ENCODE measurements around the gene PNCK. TPM values are rescaled to one million over a fixed set of nuclear protein-coding genes. Genes with fewer than 3 reads are reported as not detected.
"Not testable (repeated sequence)": the region's sequence is repeated elsewhere in the genome, so short reads cannot be mapped to it uniquely, and the experiment has no call there.

Gene PNCK
- total RNA-seq, 2 donors from 2014 or later, result 1.9 to 11.1 TPM

DNA sequence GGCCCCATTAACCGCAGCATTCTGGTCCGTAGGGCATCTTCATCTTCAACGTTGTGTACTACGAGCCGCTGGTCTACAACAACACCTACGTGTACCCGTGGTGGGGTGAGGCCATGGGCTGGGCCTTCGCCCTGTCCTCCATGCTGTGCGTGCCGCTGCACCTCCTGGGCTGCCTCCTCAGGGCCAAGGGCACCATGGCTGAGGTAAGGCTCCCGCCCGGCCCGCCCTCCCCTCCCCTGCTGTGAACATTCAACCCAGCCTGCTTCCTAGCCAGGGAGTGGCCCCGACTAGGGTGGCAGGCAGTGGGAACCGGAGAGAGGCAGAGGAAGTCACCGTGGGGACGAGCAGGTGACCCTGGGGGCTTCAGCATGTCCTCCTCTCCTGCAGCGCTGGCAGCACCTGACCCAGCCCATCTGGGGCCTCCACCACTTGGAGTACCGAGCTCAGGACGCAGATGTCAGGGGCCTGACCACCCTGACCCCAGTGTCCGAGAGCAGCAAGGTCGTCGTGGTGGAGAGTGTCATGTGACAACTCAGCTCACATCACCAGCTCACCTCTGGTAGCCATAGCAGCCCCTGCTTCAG lies 21.2 kb upstream of the PNCK start:
- H3K27ac ChIP-seq, result no peak overlapping the region
- H3K36me3 ChIP-seq, result no peaks in the 10 kb centered on the region

DNA sequence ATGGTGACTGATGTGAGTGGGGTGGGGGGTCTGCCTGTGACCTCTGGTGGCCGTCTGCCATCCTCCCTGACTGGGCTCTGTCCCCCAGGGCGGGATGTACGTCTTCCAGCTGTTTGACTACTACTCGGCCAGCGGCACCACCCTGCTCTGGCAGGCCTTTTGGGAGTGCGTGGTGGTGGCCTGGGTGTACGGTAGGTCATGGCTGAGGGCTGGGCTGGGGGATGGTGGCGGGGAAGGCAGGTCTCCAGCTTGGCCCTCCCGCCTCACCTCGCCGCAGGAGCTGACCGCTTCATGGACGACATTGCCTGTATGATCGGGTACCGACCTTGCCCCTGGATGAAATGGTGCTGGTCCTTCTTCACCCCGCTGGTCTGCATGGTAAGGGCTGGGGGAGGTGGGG lies 20.6 kb upstream of the PNCK start:
- H3K27me3 ChIP-seq; DNase-seq; H3K36me3 ChIP-seq; intact Hi-C loops (cut with DNase I); H3K4me3 ChIP-seq; H3K4me1 ChIP-seq; H3K9me3 ChIP-seq; H3K9ac ChIP-seq (ENCODE audit: low read depth in 2 of 2, low read length in 2 of 2); H3K27ac ChIP-seq: not testable (repeated sequence)

More for the DNA sequence above, 21.2 kb upstream of the PNCK start:
- intact Hi-C loops (cut with DNase I), result no loop called here
- Histone ChIP-seq H3K27me3 (no peaks in the 10 kb centered on the region), H3K9me3 (no peaks in the 10 kb centered on the region), H3K4me1 (no peaks in the 10 kb centered on the region), H3K4me3 (no peak overlapping the region), H3K9ac (ENCODE audit: low read depth in 2 of 2, low read length in 2 of 2) (no peak overlapping the region)
- TF ChIP-seq, protein P1, sequence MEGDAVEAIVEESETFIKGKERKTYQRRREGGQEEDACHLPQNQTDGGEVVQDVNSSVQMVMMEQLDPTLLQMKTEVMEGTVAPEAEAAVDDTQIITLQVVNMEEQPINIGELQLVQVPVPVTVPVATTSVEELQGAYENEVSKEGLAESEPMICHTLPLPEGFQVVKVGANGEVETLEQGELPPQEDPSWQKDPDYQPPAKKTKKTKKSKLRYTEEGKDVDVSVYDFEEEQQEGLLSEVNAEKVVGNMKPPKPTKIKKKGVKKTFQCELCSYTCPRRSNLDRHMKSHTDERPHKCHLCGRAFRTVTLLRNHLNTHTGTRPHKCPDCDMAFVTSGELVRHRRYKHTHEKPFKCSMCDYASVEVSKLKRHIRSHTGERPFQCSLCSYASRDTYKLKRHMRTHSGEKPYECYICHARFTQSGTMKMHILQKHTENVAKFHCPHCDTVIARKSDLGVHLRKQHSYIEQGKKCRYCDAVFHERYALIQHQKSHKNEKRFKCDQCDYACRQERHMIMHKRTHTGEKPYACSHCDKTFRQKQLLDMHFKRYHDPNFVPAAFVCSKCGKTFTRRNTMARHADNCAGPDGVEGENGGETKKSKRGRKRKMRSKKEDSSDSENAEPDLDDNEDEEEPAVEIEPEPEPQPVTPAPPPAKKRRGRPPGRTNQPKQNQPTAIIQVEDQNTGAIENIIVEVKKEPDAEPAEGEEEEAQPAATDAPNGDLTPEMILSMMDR (IDR thresholded peaks at IDR 0.05), result no peak
- DNase-seq, result no peak

DNA sequence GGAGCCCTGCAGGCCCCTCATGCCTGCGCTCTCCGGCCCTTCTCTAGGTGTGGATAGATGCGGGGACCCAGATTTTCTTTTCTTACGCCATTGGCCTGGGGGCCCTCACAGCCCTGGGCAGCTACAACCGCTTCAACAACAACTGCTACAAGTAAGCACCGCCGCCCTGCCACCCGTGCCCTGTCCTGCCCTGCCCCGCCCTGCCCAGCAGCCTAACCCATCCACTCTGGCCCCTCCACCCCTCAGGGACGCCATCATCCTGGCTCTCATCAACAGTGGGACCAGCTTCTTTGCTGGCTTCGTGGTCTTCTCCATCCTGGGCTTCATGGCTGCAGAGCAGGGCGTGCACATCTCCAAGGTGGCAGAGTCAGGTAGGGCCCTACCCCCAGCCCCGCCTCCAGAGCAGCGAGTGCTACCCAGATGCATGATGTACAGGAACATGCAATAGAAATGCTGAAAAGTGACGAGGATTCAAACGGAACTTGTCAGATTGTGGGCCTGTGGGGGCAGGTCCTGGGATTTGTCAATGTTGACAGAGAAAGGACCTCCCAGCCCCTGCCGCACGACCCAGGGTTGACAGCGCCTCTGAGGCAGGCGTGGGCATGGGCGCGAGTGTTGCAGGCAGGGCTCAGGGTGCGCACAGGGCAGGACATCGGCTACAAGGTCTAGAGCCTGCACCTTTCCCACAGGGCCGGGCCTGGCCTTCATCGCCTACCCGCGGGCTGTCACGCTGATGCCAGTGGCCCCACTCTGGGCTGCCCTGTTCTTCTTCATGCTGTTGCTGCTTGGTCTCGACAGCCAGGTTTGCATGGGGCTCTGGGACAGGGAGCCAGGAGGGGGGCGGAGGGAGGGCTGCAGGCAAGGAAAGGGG lies 19.8 kb upstream of the PNCK start:
- intact Hi-C loops (cut with DNase I), result no loop called here
- no peak overlapping the region for H3K9ac ChIP-seq (ENCODE audit: low read depth in 2 of 2, low read length in 2 of 2)
- H3K4me3 ChIP-seq, result no peak overlapping the region
- no peaks in the 10 kb centered on the region for H3K27me3 ChIP-seq
- TF ChIP-seq, protein P1 (IDR thresholded peaks at IDR 0.05), result no peak
- no peak overlapping the region for H3K27ac ChIP-seq
- no peaks in the 10 kb centered on the region for H3K4me1 ChIP-seq
- no peak for DNase-seq
- H3K9me3 ChIP-seq, result no peaks in the 10 kb centered on the region
- H3K36me3 ChIP-seq, result no peaks in the 10 kb centered on the region

DNA sequence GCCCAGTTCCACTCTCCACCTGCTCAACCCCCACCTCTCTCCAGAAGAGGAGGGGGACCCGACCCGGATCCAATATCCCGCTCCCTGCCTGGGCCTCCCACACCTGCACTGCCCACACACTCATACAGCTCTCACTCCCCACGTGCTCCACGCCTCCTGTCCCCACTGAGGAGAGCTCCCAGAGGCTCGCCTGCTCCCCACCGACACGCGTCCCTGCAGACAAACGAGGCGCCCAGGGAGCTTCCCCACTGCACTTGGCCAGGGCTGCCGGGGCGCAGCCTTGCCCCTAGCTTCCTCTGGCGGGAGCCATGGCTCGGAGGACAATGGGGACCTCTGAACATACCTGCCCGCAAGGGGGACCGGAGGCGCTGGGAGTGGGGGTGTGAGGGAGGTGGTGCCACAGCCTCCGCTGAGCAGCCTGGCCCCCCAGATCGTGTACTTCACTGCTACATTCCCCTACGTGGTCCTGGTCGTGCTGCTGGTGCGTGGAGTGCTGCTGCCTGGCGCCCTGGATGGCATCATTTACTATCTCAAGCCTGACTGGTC lies 19.1 kb upstream of the PNCK start:
- DNase-seq, result no peak
- H3K9ac ChIP-seq (ENCODE audit: low read depth in 2 of 2, low read length in 2 of 2), result no peak overlapping the region
- no peaks in the 10 kb centered on the region for H3K4me1 ChIP-seq
- TF ChIP-seq, protein P1 (IDR thresholded peaks at IDR 0.05), result no peak
- no peaks in the 10 kb centered on the region for H3K36me3 ChIP-seq
- no peak overlapping the region for H3K27ac ChIP-seq
- intact Hi-C loops (cut with DNase I), result no loop called here
- H3K4me3 ChIP-seq, result no peak overlapping the region
- no peaks in the 10 kb centered on the region for H3K27me3 ChIP-seq
- no peaks in the 10 kb centered on the region for H3K9me3 ChIP-seq

DNA sequence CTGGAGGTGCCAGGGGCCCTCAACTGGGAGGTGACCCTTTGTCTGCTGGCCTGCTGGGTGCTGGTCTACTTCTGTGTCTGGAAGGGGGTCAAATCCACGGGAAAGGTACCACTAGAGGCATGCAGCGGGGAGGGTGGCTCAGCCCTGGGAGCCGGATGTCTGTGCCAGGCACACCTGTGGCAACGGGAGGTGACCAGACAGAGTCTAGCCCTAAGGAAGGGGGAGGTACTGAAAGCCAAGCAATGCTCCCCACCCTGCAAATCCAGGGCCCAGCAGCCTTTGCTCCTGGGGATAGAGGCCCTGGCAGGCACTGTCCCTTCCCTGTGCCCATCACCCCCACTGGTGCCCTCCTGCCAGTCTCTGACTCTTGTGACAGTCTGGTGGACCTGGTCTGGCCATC lies 18.4 kb upstream of the PNCK start:
- Histone ChIP-seq H3K9ac (ENCODE audit: low read depth in 2 of 2, low read length in 2 of 2) (no peak overlapping the region), H3K27ac (no peak overlapping the region), H3K4me3 (no peak overlapping the region), H3K27me3 (no peaks in the 10 kb centered on the region), H3K36me3 (no peaks in the 10 kb centered on the region), H3K4me1 (no peaks in the 10 kb centered on the region), H3K9me3 (no peaks in the 10 kb centered on the region)
- TF ChIP-seq, protein P1 (IDR thresholded peaks at IDR 0.05), result no peak
- intact Hi-C loops (cut with DNase I), result no loop called here
- DNase-seq, result no peak

DNA sequence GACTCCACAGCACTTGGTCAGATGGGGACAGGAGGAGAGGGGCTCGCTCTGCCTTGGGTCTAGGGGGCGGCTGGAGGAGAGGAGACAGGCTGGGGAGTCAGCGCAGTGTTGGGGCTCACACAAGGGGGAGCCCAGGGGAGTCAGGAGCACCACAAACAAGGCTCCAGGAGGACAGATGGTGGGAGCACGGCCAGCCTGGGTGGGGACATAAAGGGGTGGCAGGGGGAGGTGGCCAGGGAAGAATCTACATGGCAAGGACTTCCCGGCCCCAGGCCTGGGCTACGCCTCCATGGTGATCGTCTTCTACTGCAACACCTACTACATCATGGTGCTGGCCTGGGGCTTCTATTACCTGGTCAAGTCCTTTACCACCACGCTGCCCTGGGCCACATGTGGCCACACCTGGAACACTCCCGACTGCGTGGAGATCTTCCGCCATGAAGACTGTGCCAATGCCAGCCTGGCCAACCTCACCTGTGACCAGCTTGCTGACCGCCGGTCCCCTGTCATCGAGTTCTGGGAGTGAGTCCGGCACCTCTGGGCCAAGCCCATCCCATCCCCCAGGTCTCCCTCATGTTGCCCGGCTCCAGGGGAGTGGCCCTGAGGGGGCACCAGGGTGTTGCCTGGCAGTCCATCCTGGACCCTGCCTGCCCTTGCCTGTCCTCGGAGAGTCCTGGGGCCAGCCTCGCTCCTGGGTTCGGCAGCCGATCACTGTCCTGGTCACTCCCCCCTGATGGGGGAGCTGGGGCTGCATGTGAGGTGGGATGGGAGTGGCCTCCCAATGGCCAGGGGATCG lies 17.6 kb upstream of the PNCK start:
- H3K9ac ChIP-seq (ENCODE audit: low read depth in 2 of 2, low read length in 2 of 2); H3K36me3 ChIP-seq; H3K27me3 ChIP-seq; intact Hi-C loops (cut with DNase I); H3K4me3 ChIP-seq; DNase-seq; H3K9me3 ChIP-seq; H3K27ac ChIP-seq; H3K4me1 ChIP-seq: not testable (repeated sequence)
